ENCODE data around the gene SIAH3. TPM values are rescaled to one million over a fixed set of nuclear protein-coding genes. Genes with fewer than 3 reads are reported as not detected.

SIAH3 gene
- total RNA-seq, 2 donors from 2014 or later: 0.06 TPM; not detected in 1

- no peak for TF ChIP-seq CTCF (IDR thresholded peaks at IDR 0.05)
- no peak for TF ChIP-seq POLR2A (IDR thresholded peaks at IDR 0.05)
- TF ChIP-seq POLR2AphosphoS5 (IDR thresholded peaks at IDR 0.05): no peak
- no peaks in the 10 kb centered on the region for H3K36me3 ChIP-seq
- intact Hi-C loops (cut with DNase I): no loop called here
- no peak for DNase-seq (ENCODE audit: low spot score)
- no peaks in the 10 kb centered on the region for H3K4me1 ChIP-seq (replicated peaks)
- no peak overlapping the region for H3K4me3 ChIP-seq
- no peaks in the 10 kb centered on the region for H3K27me3 ChIP-seq (replicated peaks; ENCODE audit: insufficient read depth)
- H3K27ac ChIP-seq: no peak overlapping the region
- 94% methylated on average over 3 of the region's 3 CpGs for WGBS
- H3K9me3 ChIP-seq: no peaks in the 10 kb centered on the region
These were observed 52.7 kb downstream of the SIAH3 start for GRCh38 chr13:45798851-45799250.

- Histone ChIP-seq H3K27ac (no peak overlapping the region), H3K36me3 (no peaks in the 10 kb centered on the region), H3K9me3 (no peaks in the 10 kb centered on the region), H3K4me3 (no peak overlapping the region), H3K27me3 (replicated peaks; ENCODE audit: insufficient read depth) (no peaks in the 10 kb centered on the region), H3K4me1 (replicated peaks) (no peaks in the 10 kb centered on the region)
- TF ChIP-seq POLR2AphosphoS5 (IDR thresholded peaks at IDR 0.05) (no peak), CTCF (IDR thresholded peaks at IDR 0.05) (no peak), POLR2A (IDR thresholded peaks at IDR 0.05) (no peak)
- intact Hi-C loops (cut with DNase I): no loop called here
- WGBS: 78% methylated on average over 11 of the region's 11 CpGs
- no peak for DNase-seq (ENCODE audit: low spot score)
These were observed 54.9 kb downstream of the SIAH3 start for GRCh38 chr13:45796426-45797235.

- Histone ChIP-seq H3K4me3 (no peak overlapping the region), H3K4me1 (replicated peaks) (no peaks in the 10 kb centered on the region), H3K27ac (no peak overlapping the region), H3K9me3 (no peaks in the 10 kb centered on the region), H3K36me3 (no peaks in the 10 kb centered on the region), H3K27me3 (replicated peaks; ENCODE audit: insufficient read depth) (no peaks in the 10 kb centered on the region)
- TF ChIP-seq POLR2AphosphoS5 (IDR thresholded peaks at IDR 0.05) (no peak), POLR2A (IDR thresholded peaks at IDR 0.05) (no peak), CTCF (IDR thresholded peaks at IDR 0.05) (no peak)
- intact Hi-C loops (cut with DNase I): no loop called here
- WGBS: 68% methylated on average over 6 of the region's 6 CpGs
- DNase-seq (ENCODE audit: low spot score): no peak
These were observed 58.7 kb downstream of the SIAH3 start for GRCh38 chr13:45792827-45793303.

- TF ChIP-seq POLR2AphosphoS5 (IDR thresholded peaks at IDR 0.05): no peak
- no peak for TF ChIP-seq CTCF (IDR thresholded peaks at IDR 0.05)
- no peak for TF ChIP-seq POLR2A (IDR thresholded peaks at IDR 0.05)
- Histone ChIP-seq H3K4me3 (no peak overlapping the region), H3K27ac (no peak overlapping the region), H3K9me3 (no peaks in the 10 kb centered on the region), H3K27me3 (replicated peaks; ENCODE audit: insufficient read depth) (no peaks in the 10 kb centered on the region), H3K36me3 (no peaks in the 10 kb centered on the region), H3K4me1 (replicated peaks) (no peaks in the 10 kb centered on the region)
- no peak for DNase-seq (ENCODE audit: low spot score)
- intact Hi-C loops (cut with DNase I): no loop called here
- 77% methylated on average over 2 of the region's 2 CpGs for WGBS
These were observed 63.5 kb downstream of the SIAH3 start for GRCh38 chr13:45788011-45788410.

- Histone ChIP-seq H3K9me3 (no peaks in the 10 kb centered on the region), H3K27ac (no peak overlapping the region), H3K4me1 (replicated peaks) (no peaks in the 10 kb centered on the region), H3K4me3 (no peak overlapping the region), H3K27me3 (replicated peaks; ENCODE audit: insufficient read depth) (no peaks in the 10 kb centered on the region), H3K36me3 (no peaks in the 10 kb centered on the region)
- WGBS: 98% methylated on average over 2 of the region's 2 CpGs
- intact Hi-C loops (cut with DNase I): no loop called here
- no peak for DNase-seq (ENCODE audit: low spot score)
- TF ChIP-seq POLR2A (IDR thresholded peaks at IDR 0.05): no peak
- TF ChIP-seq CTCF (IDR thresholded peaks at IDR 0.05): no peak
- TF ChIP-seq POLR2AphosphoS5 (IDR thresholded peaks at IDR 0.05): no peak
These were observed 64.2 kb downstream of the SIAH3 start for GRCh38 chr13:45787346-45787745.
